Tibial nerve (tissue), 4 donors: Measurements from ENCODE around the gene DNAJC7. TPM values are rescaled to one million over a fixed set of nuclear protein-coding genes. Genes with fewer than 3 reads are reported as not detected.
"Not testable (repeated sequence)": the region's sequence is repeated elsewhere in the genome, so short reads cannot be mapped to it uniquely, and the experiment has no call there.

Source experiments
- DNase-seq, 2 donors: peaks; one replicate each; pipeline ENCODE4 v3.0.0-alpha.2; 2019; ENCODE audit warnings: low spot score in 2 of 2
- H3K27ac ChIP-seq, 4 donors: fragments of 200-600 bp; sonication (generic) in 3 of 4; one replicate each; pipeline ENCODE4 v1.5.1; 2017 to 2019; ENCODE audit warnings: mild to moderate bottlenecking in 1 of 4
- H3K27me3 ChIP-seq, 2 donors: fragments of 200-600 bp; sonication (generic) in 1 of 2; one replicate each; pipeline versions ENCODE4 v1.5.1 to v1.6.0; 2017 to 2019
- H3K36me3 ChIP-seq, 3 donors: fragments of 200-600 bp; sonication (generic); one replicate each; pipeline ENCODE4 v1.5.1; 2018 to 2019
- H3K4me1 ChIP-seq, 4 donors: fragments of 200-600 bp; sonication (generic) in 3 of 4; one replicate each; pipeline ENCODE4 v1.5.1; 2017 to 2019
- H3K4me3 ChIP-seq, 4 donors: fragments of 200-600 bp; sonication (generic) in 3 of 4; one replicate each; pipeline ENCODE4 v1.5.1; 2017 to 2019; ENCODE audit warnings: mild to moderate bottlenecking in 1 of 4, moderate library complexity in 1 of 4
- H3K9me3 ChIP-seq, 4 donors: fragments of 200-600 bp; sonication (generic) in 3 of 4; one replicate each; pipeline ENCODE4 v1.5.1; 2017 to 2019
- CTCF ChIP-seq, 5 experiments: fragments of 200-600 bp in 3 of 5; fragments of 450-650 bp in 2 of 5; sonication (generic) in 3 of 5; IDR thresholded peaks; one replicate each; pipeline ENCODE4 v1.5.1; 2016 to 2019; ENCODE audit warnings: antibody characterized with exemption in 5 of 5, mild to moderate bottlenecking in 3 of 5, moderate library complexity in 2 of 5
- EP300 ChIP-seq, 2 donors: sonication (generic); formaldehyde crosslinking; IDR thresholded peaks; one replicate each; pipeline ENCODE4 v1.6.1; 2017; ENCODE audit warnings: antibody characterized with exemption in 2 of 2, mild to moderate bottlenecking in 1 of 2
- POLR2A ChIP-seq, 2 donors: fragments of 450-650 bp; IDR thresholded peaks; one replicate each; pipeline ENCODE4 v1.6.1; 2017; ENCODE audit warnings: antibody characterized with exemption in 2 of 2, mild to moderate bottlenecking in 2 of 2, moderate library complexity in 2 of 2
- WGBS, 2 donors: methylation state at CpG; one replicate each; pipeline ENCODE4 v1.1.5; 2018; 5-methylcytosine and 5-hydroxymethylcytosine counted together
- total RNA-seq, 4 donors: library from RNA; depleted of rRNA; stranded (reverse); fragments of >200 nt; gene quantifications; one replicate each; pipeline ENCODE4 v1.1.0, GENCODE V29; 2016

DNAJC7 gene
- total RNA-seq, 4 donors from 2014 or later: 56.6 to 90.2 (median 71.8) TPM

- Histone ChIP-seq H3K4me1 (peaks cover 0 to 99% (median 46%) of the 10 kb centered on the region in 4 donors), H3K4me3 (no peak overlapping the region), H3K9me3 (no peaks in the 10 kb centered on the region), H3K36me3 (no peaks in the 10 kb centered on the region), H3K27me3 (no peaks in the 10 kb centered on the region), H3K27ac (peak overlapping the region in 2 of 4 donors; percentile 60 to 83)
- TF ChIP-seq EP300 (IDR thresholded peaks at IDR 0.05): no peak
- no peak for TF ChIP-seq POLR2A (IDR thresholded peaks at IDR 0.05)
- TF ChIP-seq CTCF (IDR thresholded peaks at IDR 0.05): no peak
- 80 to 83% methylated on average over 3 of the region's 3 CpGs for WGBS, 2 donors
- no peak for DNase-seq
These were observed 6.2 kb downstream of the DNAJC7 start for GRCh38 chr17:42010898-42011516.

- H3K4me1 ChIP-seq: peaks cover 0 to 99% (median 44%) of the 10 kb centered on the region in 4 donors
- not testable (repeated sequence) for H3K36me3 ChIP-seq, H3K9me3 ChIP-seq, H3K27me3 ChIP-seq, H3K4me3 ChIP-seq
- H3K27ac ChIP-seq: peak overlapping the region in 3 of 4 donors; percentile 15 to 83 (median 68)
- WGBS, 2 donors: 40 to 42% methylated on average over 9 of the region's 9 CpGs
- peak in 1 of 2 donors; percentile 30 for DNase-seq
- TF ChIP-seq EP300 (IDR thresholded peaks at IDR 0.05): peak in 1 of 2 donors; percentile 26
These were observed 7.0 kb downstream of the DNAJC7 start for GRCh38 chr17:42010266-42010680.

DNA sequence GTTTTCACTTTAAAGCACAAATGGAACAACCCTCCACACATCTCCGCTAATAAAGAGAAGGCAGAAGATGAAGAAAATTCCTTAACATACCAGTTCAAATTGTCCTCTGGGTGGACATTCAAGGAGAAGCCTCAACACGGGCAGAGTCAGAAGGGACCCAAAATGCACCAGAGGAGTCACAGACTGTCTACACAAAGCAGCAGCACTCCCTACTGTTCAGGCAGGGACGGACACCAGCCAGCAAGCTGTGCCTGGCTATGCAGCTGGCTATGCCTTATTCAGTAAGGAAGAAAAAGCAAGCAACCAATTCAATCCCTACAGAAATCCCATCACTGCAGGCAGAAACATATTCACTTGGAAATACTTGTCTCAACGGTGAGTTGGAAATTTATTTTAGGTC, 8.1 kb downstream of the DNAJC7 start:
- no peaks in the 10 kb centered on the region for H3K27me3 ChIP-seq
- H3K4me1 ChIP-seq: peaks cover 0 to 99% (median 42%) of the 10 kb centered on the region in 4 donors
- peak overlapping the region in 2 of 4 donors; percentile 68 to 83 for H3K27ac ChIP-seq
- H3K4me3 ChIP-seq: no peak overlapping the region
- H3K36me3 ChIP-seq: no peaks in the 10 kb centered on the region
- no peaks in the 10 kb centered on the region for H3K9me3 ChIP-seq
- no peak for TF ChIP-seq POLR2A (IDR thresholded peaks at IDR 0.05)
- TF ChIP-seq EP300 (IDR thresholded peaks at IDR 0.05): peak in 1 of 2 donors; percentile 9
- peak; percentile 15 to 62 (median 44) for TF ChIP-seq CTCF (IDR thresholded peaks at IDR 0.05)
- 60 to 66% methylated on average over 4 of the region's 4 CpGs for WGBS, 2 donors
- DNase-seq: no peak

- H3K27me3 ChIP-seq: no peaks in the 10 kb centered on the region
- WGBS, 2 donors: 55 to 61% methylated on average over 1 of the region's 1 CpG
- no peaks in the 10 kb centered on the region for H3K9me3 ChIP-seq
- H3K4me1 ChIP-seq: peaks cover 0 to 95% (median 54%) of the 10 kb centered on the region in 4 donors
- TF ChIP-seq POLR2A (IDR thresholded peaks at IDR 0.05): no peak
- TF ChIP-seq CTCF (IDR thresholded peaks at IDR 0.05): no peak
- TF ChIP-seq EP300 (IDR thresholded peaks at IDR 0.05): no peak
- no peak overlapping the region for H3K4me3 ChIP-seq
- H3K36me3 ChIP-seq: peaks cover 0 to 12% (median 0%) of the 10 kb centered on the region in 3 donors
- peak overlapping the region in 3 of 4 donors; percentile 30 to 84 (median 83) for H3K27ac ChIP-seq
- no peak for DNase-seq
These were observed 12.1 kb downstream of the DNAJC7 start for GRCh38 chr17:42005166-42005565.

- Histone ChIP-seq H3K9me3 (no peaks in the 10 kb centered on the region), H3K4me1 (peaks cover 0 to 76% (median 49%) of the 10 kb centered on the region in 4 donors), H3K4me3 (no peak overlapping the region), H3K36me3 (peaks cover 0 to 35% (median 12%) of the 10 kb centered on the region in 3 donors), H3K27ac (peak overlapping the region; percentile 21 to 83 (median 59)), H3K27me3 (no peaks in the 10 kb centered on the region)
- DNase-seq: no peak
- WGBS, 2 donors: 38 to 52% methylated on average over 3 of the region's 3 CpGs
- no peak for TF ChIP-seq CTCF (IDR thresholded peaks at IDR 0.05)
- TF ChIP-seq POLR2A (IDR thresholded peaks at IDR 0.05): no peak
- no peak for TF ChIP-seq EP300 (IDR thresholded peaks at IDR 0.05)
These were observed 14.4 kb downstream of the DNAJC7 start for GRCh38 chr17:42002792-42003301.
